Measurements from ENCODE around the gene NUP205. TPM values are rescaled to one million over a fixed set of nuclear protein-coding genes. Genes with fewer than 3 reads are reported as not detected.

The NUP205 gene
- polyA plus RNA-seq, 1 donor from 2014 or later, result 32.3 TPM

DNA sequence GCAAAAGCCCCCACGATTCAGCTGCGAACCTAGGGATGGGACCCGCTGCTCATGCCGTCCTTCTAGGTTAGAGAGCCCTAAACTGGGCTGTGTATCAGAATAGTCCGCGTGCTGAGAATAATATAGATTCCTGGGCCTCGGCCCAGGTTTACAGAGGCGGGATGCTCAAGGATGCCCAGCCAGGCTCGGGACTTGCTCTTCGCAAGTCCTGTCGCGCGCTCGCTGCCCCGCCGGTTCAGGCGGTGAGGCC is 104.3 kb downstream of the NUP205 start:
- Histone ChIP-seq H3K9me2 (ENCODE audit: insufficient read depth, low read length) (no peaks in the 10 kb centered on the region), H3K9me3 (ENCODE audit: low read length) (no peaks in the 10 kb centered on the region), H4K20me1 (ENCODE audit: insufficient read depth) (no peaks in the 10 kb centered on the region), H3K27me3 (ENCODE audit: insufficient read depth, low read depth, low read length) (no peaks in the 10 kb centered on the region), H3K36me3 (ENCODE audit: insufficient read depth, low read length) (no peaks in the 10 kb centered on the region), H2AFZ (ENCODE audit: low read depth, low read length) (peak overlapping the region; percentile 88), H3K27ac (ENCODE audit: low read length) (peak overlapping the region; percentile 49), H3F3A (ENCODE audit: insufficient read depth, low read length, poor library complexity, severe bottlenecking) (no peaks in the 10 kb centered on the region), H3K79me2 (replicated peaks; ENCODE audit: insufficient read depth, low read length) (peaks cover 42% of the 10 kb centered on the region), H3K4me3 (ENCODE audit: low read length) (peak overlapping the region; percentile 99), H3K4me2 (ENCODE audit: low read length) (peak overlapping the region; percentile 49), H3K9ac (ENCODE audit: low read length) (peak overlapping the region; percentile 88)
- TF ChIP-seq EZH2 (IDR thresholded peaks at IDR 0.05; ENCODE audit: borderline replicate concordance, insufficient read depth, low read length, poor library complexity, severe bottlenecking) (no peak), SMC3 (conservative IDR thresholded peaks at IDR 0.05; ENCODE audit: poor library complexity) (peak; percentile 80), TAF1 (IDR thresholded peaks at IDR 0.05; ENCODE audit: low read depth) (no peak), EP300 (conservative IDR thresholded peaks at IDR 0.05; ENCODE audit: poor library complexity, severe bottlenecking) (no peak)
- TF ChIP-seq, protein P1, sequence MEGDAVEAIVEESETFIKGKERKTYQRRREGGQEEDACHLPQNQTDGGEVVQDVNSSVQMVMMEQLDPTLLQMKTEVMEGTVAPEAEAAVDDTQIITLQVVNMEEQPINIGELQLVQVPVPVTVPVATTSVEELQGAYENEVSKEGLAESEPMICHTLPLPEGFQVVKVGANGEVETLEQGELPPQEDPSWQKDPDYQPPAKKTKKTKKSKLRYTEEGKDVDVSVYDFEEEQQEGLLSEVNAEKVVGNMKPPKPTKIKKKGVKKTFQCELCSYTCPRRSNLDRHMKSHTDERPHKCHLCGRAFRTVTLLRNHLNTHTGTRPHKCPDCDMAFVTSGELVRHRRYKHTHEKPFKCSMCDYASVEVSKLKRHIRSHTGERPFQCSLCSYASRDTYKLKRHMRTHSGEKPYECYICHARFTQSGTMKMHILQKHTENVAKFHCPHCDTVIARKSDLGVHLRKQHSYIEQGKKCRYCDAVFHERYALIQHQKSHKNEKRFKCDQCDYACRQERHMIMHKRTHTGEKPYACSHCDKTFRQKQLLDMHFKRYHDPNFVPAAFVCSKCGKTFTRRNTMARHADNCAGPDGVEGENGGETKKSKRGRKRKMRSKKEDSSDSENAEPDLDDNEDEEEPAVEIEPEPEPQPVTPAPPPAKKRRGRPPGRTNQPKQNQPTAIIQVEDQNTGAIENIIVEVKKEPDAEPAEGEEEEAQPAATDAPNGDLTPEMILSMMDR (IDR thresholded peaks at IDR 0.05; ENCODE audit: poor library complexity, severe bottlenecking), result peak; percentile 90
- TF ChIP-seq, protein P2, sequence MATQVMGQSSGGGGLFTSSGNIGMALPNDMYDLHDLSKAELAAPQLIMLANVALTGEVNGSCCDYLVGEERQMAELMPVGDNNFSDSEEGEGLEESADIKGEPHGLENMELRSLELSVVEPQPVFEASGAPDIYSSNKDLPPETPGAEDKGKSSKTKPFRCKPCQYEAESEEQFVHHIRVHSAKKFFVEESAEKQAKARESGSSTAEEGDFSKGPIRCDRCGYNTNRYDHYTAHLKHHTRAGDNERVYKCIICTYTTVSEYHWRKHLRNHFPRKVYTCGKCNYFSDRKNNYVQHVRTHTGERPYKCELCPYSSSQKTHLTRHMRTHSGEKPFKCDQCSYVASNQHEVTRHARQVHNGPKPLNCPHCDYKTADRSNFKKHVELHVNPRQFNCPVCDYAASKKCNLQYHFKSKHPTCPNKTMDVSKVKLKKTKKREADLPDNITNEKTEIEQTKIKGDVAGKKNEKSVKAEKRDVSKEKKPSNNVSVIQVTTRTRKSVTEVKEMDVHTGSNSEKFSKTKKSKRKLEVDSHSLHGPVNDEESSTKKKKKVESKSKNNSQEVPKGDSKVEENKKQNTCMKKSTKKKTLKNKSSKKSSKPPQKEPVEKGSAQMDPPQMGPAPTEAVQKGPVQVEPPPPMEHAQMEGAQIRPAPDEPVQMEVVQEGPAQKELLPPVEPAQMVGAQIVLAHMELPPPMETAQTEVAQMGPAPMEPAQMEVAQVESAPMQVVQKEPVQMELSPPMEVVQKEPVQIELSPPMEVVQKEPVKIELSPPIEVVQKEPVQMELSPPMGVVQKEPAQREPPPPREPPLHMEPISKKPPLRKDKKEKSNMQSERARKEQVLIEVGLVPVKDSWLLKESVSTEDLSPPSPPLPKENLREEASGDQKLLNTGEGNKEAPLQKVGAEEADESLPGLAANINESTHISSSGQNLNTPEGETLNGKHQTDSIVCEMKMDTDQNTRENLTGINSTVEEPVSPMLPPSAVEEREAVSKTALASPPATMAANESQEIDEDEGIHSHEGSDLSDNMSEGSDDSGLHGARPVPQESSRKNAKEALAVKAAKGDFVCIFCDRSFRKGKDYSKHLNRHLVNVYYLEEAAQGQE (IDR thresholded peaks at IDR 0.05; ENCODE audit: borderline replicate concordance), result peak; percentile 42

DNA sequence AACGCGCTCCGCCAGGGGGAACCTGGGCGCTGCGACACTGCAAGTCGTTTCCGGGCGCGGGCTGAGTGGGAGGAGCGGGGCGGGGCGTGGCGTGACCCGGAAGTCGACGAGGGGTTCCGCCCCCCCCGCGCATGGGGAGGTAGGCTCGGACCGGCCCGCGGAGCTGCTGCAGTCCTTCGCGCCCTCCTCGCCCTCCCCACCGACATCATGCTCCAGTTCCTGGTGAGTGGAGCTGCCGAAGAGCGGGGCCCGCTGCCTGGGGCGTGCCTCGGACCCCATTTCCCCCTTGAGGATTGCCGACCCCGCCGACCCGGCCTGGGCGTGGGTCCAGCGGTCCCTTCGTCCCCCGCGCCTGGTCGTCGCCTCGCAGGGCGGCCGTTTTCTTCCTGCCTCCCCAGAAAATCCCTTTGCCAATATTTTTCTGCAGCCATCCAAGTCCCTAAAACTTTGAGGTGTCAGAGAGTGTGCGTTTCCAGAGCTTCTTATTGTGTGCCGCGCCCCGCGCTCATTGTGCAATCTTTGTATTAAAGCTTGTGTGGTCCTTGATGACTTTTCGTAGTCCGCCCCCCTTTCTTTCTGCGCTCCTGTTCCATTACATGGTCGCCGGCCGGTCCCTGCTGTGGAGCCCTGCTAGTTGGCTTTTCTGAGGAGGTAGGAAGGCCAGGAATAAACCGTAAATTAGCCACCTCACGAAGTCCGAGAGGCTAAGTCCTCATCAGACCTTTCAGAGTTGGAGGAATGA is 104.8 kb downstream of the NUP205 start, which contains the start of gene STMP1:
Gene STMP1, plus strand, starts transcription at position 142 of the 742 bp plus-strand sequence.
- Histone ChIP-seq H3K36me3 (ENCODE audit: insufficient read depth, low read length) (no peaks in the 10 kb centered on the region), H3K4me3 (ENCODE audit: low read length) (peak within 1 kb of the TSS; percentile 99), H3K9me2 (ENCODE audit: insufficient read depth, low read length) (no peaks in the 10 kb centered on the region), H3K79me2 (replicated peaks; ENCODE audit: insufficient read depth, low read length) (peaks cover 47% of the 10 kb centered on the region), H3K27ac (ENCODE audit: low read length) (peak within 1 kb of the TSS; percentile 75), H3F3A (ENCODE audit: insufficient read depth, low read length, poor library complexity, severe bottlenecking) (no peaks in the 10 kb centered on the region), H3K4me2 (ENCODE audit: low read length) (peak within 1 kb of the TSS; percentile 80), H3K9ac (ENCODE audit: low read length) (peak within 1 kb of the TSS; percentile 88), H4K20me1 (ENCODE audit: insufficient read depth) (no peaks in the 10 kb centered on the region), H3K9me3 (ENCODE audit: low read length) (no peaks in the 10 kb centered on the region), H3K27me3 (ENCODE audit: insufficient read depth, low read depth, low read length) (no peaks in the 10 kb centered on the region), H2AFZ (ENCODE audit: low read depth, low read length) (peak within 1 kb of the TSS; percentile 99)
- peak; percentile 75 for TF ChIP-seq RAD21 (conservative IDR thresholded peaks at IDR 0.05)
- TF ChIP-seq, protein P1 (IDR thresholded peaks at IDR 0.05; ENCODE audit: poor library complexity, severe bottlenecking), result no peak
- peak; percentile 91 for TF ChIP-seq MXI1 (conservative IDR thresholded peaks at IDR 0.05; ENCODE audit: poor library complexity, severe bottlenecking)
- TF ChIP-seq, protein P2 (IDR thresholded peaks at IDR 0.05; ENCODE audit: borderline replicate concordance), result peak; percentile 11
- TF ChIP-seq EZH2 (IDR thresholded peaks at IDR 0.05; ENCODE audit: borderline replicate concordance, insufficient read depth, low read length, poor library complexity, severe bottlenecking), result no peak
- TF ChIP-seq SMC3 (conservative IDR thresholded peaks at IDR 0.05; ENCODE audit: poor library complexity), result peak; percentile 29
- TF ChIP-seq POLR2AphosphoS5 (IDR thresholded peaks at IDR 0.05), result peak; percentile 91
- peak; percentile 42 for TF ChIP-seq EP300 (conservative IDR thresholded peaks at IDR 0.05; ENCODE audit: poor library complexity, severe bottlenecking)
- peak; percentile 75 for TF ChIP-seq TAF1 (IDR thresholded peaks at IDR 0.05; ENCODE audit: low read depth)
